Measurements from ENCODE around the gene BRS3.

BRS3 gene

GRCh38 chrX:136475236-136475635, 12.5 kb upstream of the BRS3 start:
- H4K91ac ChIP-seq (ENCODE audit: low read depth, low read length, poor library complexity): no peak overlapping the region

DNA sequence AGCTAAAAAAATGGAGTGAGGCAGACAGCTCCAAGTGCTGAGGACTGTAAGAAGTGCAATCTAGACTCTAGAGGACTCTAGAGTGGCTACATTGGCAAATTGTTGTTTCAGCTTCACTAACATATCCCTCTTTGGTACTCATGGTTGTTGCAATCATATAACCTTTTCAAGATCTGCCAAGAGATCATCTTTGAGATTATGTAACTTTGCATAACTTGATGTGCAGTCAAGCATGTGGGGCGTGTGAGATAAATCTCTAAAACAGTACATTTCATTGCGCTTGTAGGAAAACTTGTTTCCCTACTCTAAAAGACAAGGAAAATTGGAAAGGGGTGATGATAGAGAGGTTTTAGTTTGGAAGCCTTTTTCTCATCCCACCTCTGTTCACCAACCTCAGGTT, 11.2 kb upstream of the BRS3 start:
- Histone ChIP-seq H2AFZ (ENCODE audit: low read length) (no peak overlapping the region), H4K91ac (ENCODE audit: low read depth, low read length, poor library complexity) (no peak overlapping the region), H2BK5ac (ENCODE audit: low read length) (no peak overlapping the region), H2AK5ac (ENCODE audit: low read depth, low read length) (no peak overlapping the region), H2BK120ac (ENCODE audit: low read depth, low read length) (no peak overlapping the region), H3K4me3 (ENCODE audit: low read length in 2 of 2) (no peak overlapping the region), H4K8ac (ENCODE audit: low read depth, low read length) (no peak overlapping the region), H3K9ac (ENCODE audit: low read depth, low read length, poor library complexity) (no peak overlapping the region), H3K4me1 (ENCODE audit: control insufficient read depth in 2 of 2, insufficient read depth in 1 of 2, low read depth in 1 of 2, low read length in 2 of 2) (no peaks in the 10 kb centered on the region), H2BK15ac (ENCODE audit: low read length) (no peak overlapping the region), H3K27me3 (ENCODE audit: control insufficient read depth in 3 of 3, insufficient read depth in 3 of 3, low read depth in 1 of 3, low read length in 3 of 3) (peaks cover 0 to 12% (median 0%) of the 10 kb centered on the region in 3 experiments), H3K27ac (replicated peaks; ENCODE audit: low read length) (no peak overlapping the region), H3K14ac (ENCODE audit: low read length) (no peak overlapping the region), H2BK12ac (ENCODE audit: low read length) (no peak overlapping the region), H3K9me3 (replicated peaks in 1 of 2; ENCODE audit: control insufficient read depth in 2 of 2, insufficient read depth in 1 of 2, low read depth in 1 of 2, low read length in 2 of 2) (no peaks in the 10 kb centered on the region), H3K36me3 (replicated peaks in 1 of 2; ENCODE audit: control insufficient read depth in 2 of 2, insufficient read depth in 2 of 2, low read length in 2 of 2) (no peaks in the 10 kb centered on the region), H3K4me2 (ENCODE audit: insufficient read depth, low read length, poor library complexity, severe bottlenecking) (no peak overlapping the region), H3K4ac (ENCODE audit: low read length) (no peak overlapping the region), H3K79me1 (ENCODE audit: low read depth, low read length) (no peaks in the 10 kb centered on the region), H3K23ac (ENCODE audit: low read depth, low read length, poor library complexity) (no peak overlapping the region), H3K18ac (ENCODE audit: low read length) (no peak overlapping the region)
- no peak for DNase-seq (ENCODE audit: low spot score)
- no CpG with 5 or more reads among the region's 2 CpGs for WGBS, 2 donors (ENCODE audit: extremely low coverage in 2 of 2, insufficient read length in 2 of 2, insufficient replicate concordance in 1 of 2)

More at GRCh38 chrX:136475236-136475635, 12.5 kb upstream of the BRS3 start:
- Histone ChIP-seq H3K18ac (ENCODE audit: low read length) (no peak overlapping the region), H3K36me3 (replicated peaks in 1 of 2; ENCODE audit: control insufficient read depth in 2 of 2, insufficient read depth in 2 of 2, low read length in 2 of 2) (no peaks in the 10 kb centered on the region), H3K4me1 (ENCODE audit: control insufficient read depth in 2 of 2, insufficient read depth in 1 of 2, low read depth in 1 of 2, low read length in 2 of 2) (no peaks in the 10 kb centered on the region), H3K27ac (replicated peaks; ENCODE audit: low read length) (no peak overlapping the region), H3K14ac (ENCODE audit: low read length) (no peak overlapping the region), H3K27me3 (ENCODE audit: control insufficient read depth in 3 of 3, insufficient read depth in 3 of 3, low read depth in 1 of 3, low read length in 3 of 3) (peaks cover 0 to 20% (median 0%) of the 10 kb centered on the region in 3 experiments), H3K79me1 (ENCODE audit: low read depth, low read length) (no peaks in the 10 kb centered on the region), H3K4me3 (ENCODE audit: low read length in 2 of 2) (no peak overlapping the region), H2AK5ac (ENCODE audit: low read depth, low read length) (no peak overlapping the region), H3K23ac (ENCODE audit: low read depth, low read length, poor library complexity) (no peak overlapping the region), H2BK12ac (ENCODE audit: low read length) (no peak overlapping the region), H2BK120ac (ENCODE audit: low read depth, low read length) (no peak overlapping the region), H4K8ac (ENCODE audit: low read depth, low read length) (no peak overlapping the region), H2BK15ac (ENCODE audit: low read length) (no peak overlapping the region), H3K9ac (ENCODE audit: low read depth, low read length, poor library complexity) (no peak overlapping the region), H3K4ac (ENCODE audit: low read length) (no peak overlapping the region), H2AFZ (ENCODE audit: low read length) (no peak overlapping the region), H2BK5ac (ENCODE audit: low read length) (no peak overlapping the region), H3K4me2 (ENCODE audit: insufficient read depth, low read length, poor library complexity, severe bottlenecking) (no peak overlapping the region), H3K9me3 (replicated peaks in 1 of 2; ENCODE audit: control insufficient read depth in 2 of 2, insufficient read depth in 1 of 2, low read depth in 1 of 2, low read length in 2 of 2) (no peaks in the 10 kb centered on the region)
- no peak for DNase-seq (ENCODE audit: low spot score)
- WGBS, 2 donors (ENCODE audit: extremely low coverage in 2 of 2, insufficient read length in 2 of 2, insufficient replicate concordance in 1 of 2): no CpG with 5 or more reads among the region's 3 CpGs

GRCh38 chrX:136477026-136477425, 10.7 kb upstream of the BRS3 start:
- Histone ChIP-seq H3K9me3 (replicated peaks in 1 of 2; ENCODE audit: control insufficient read depth in 2 of 2, insufficient read depth in 1 of 2, low read depth in 1 of 2, low read length in 2 of 2) (no peaks in the 10 kb centered on the region), H3K4me1 (ENCODE audit: control insufficient read depth in 2 of 2, insufficient read depth in 1 of 2, low read depth in 1 of 2, low read length in 2 of 2) (no peaks in the 10 kb centered on the region), H2BK5ac (ENCODE audit: low read length) (no peak overlapping the region), H2AK5ac (ENCODE audit: low read depth, low read length) (no peak overlapping the region), H4K8ac (ENCODE audit: low read depth, low read length) (no peak overlapping the region), H3K4me3 (ENCODE audit: low read length in 2 of 2) (no peak overlapping the region), H3K14ac (ENCODE audit: low read length) (no peak overlapping the region), H3K27me3 (ENCODE audit: control insufficient read depth in 3 of 3, insufficient read depth in 3 of 3, low read depth in 1 of 3, low read length in 3 of 3) (peaks cover 0 to 8% (median 0%) of the 10 kb centered on the region in 3 experiments), H2AFZ (ENCODE audit: low read length) (no peak overlapping the region), H3K79me1 (ENCODE audit: low read depth, low read length) (no peaks in the 10 kb centered on the region), H4K91ac (ENCODE audit: low read depth, low read length, poor library complexity) (no peak overlapping the region), H3K9ac (ENCODE audit: low read depth, low read length, poor library complexity) (no peak overlapping the region), H3K4me2 (ENCODE audit: insufficient read depth, low read length, poor library complexity, severe bottlenecking) (no peak overlapping the region), H3K36me3 (replicated peaks in 1 of 2; ENCODE audit: control insufficient read depth in 2 of 2, insufficient read depth in 2 of 2, low read length in 2 of 2) (no peaks in the 10 kb centered on the region), H2BK15ac (ENCODE audit: low read length) (no peak overlapping the region), H2BK120ac (ENCODE audit: low read depth, low read length) (no peak overlapping the region), H3K18ac (ENCODE audit: low read length) (no peak overlapping the region), H3K27ac (replicated peaks; ENCODE audit: low read length) (no peak overlapping the region), H3K4ac (ENCODE audit: low read length) (no peak overlapping the region), H3K23ac (ENCODE audit: low read depth, low read length, poor library complexity) (no peak overlapping the region), H2BK12ac (ENCODE audit: low read length) (no peak overlapping the region)
- WGBS, 2 donors (ENCODE audit: extremely low coverage in 2 of 2, insufficient read length in 2 of 2, insufficient replicate concordance in 1 of 2): no CpG with 5 or more reads among the region's 2 CpGs
- no peak for DNase-seq (ENCODE audit: low spot score)

DNA sequence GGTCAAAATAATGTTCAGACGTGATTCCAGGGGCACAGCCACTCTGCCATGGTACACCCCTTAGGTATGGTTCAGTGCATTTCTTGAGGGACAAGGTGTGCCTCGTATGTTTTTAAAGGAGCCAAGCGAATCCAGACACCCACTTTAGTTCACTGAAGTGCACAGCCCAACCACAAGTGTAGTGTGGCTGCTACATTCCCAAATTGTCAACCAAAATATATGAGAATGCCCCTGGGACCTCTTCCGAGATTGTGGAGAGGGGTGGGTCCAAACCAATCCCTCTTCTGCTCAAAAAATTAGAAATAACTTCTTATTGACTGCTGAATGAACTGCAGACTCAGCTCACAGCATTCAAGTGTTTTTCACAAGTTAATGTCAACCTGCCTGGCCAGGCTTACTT, 7.4 kb upstream of the BRS3 start:
- no CpG with 5 or more reads among the region's 4 CpGs for WGBS, 2 donors (ENCODE audit: extremely low coverage in 2 of 2, insufficient read length in 2 of 2, insufficient replicate concordance in 1 of 2)
- H2AFZ ChIP-seq (ENCODE audit: low read length): no peak overlapping the region
- no peaks in the 10 kb centered on the region for H3K36me3 ChIP-seq (replicated peaks in 1 of 2; ENCODE audit: control insufficient read depth in 2 of 2, insufficient read depth in 2 of 2, low read length in 2 of 2)

More for the DNA sequence above, 7.4 kb upstream of the BRS3 start:
- Histone ChIP-seq H2BK12ac (ENCODE audit: low read length) (no peak overlapping the region), H3K4me2 (ENCODE audit: insufficient read depth, low read length, poor library complexity, severe bottlenecking) (no peak overlapping the region), H2BK5ac (ENCODE audit: low read length) (no peak overlapping the region), H3K14ac (ENCODE audit: low read length) (no peak overlapping the region), H2BK15ac (ENCODE audit: low read length) (no peak overlapping the region), H3K27ac (replicated peaks; ENCODE audit: low read length) (no peak overlapping the region), H3K79me1 (ENCODE audit: low read depth, low read length) (no peaks in the 10 kb centered on the region), H4K8ac (ENCODE audit: low read depth, low read length) (no peak overlapping the region), H3K9me3 (replicated peaks in 1 of 2; ENCODE audit: control insufficient read depth in 2 of 2, insufficient read depth in 1 of 2, low read depth in 1 of 2, low read length in 2 of 2) (no peaks in the 10 kb centered on the region), H3K4me3 (ENCODE audit: low read length in 2 of 2) (no peak overlapping the region), H2BK120ac (ENCODE audit: low read depth, low read length) (no peak overlapping the region), H3K4me1 (ENCODE audit: control insufficient read depth in 2 of 2, insufficient read depth in 1 of 2, low read depth in 1 of 2, low read length in 2 of 2) (no peaks in the 10 kb centered on the region), H2AK5ac (ENCODE audit: low read depth, low read length) (no peak overlapping the region), H3K4ac (ENCODE audit: low read length) (no peak overlapping the region), H3K18ac (ENCODE audit: low read length) (no peak overlapping the region), H3K27me3 (ENCODE audit: control insufficient read depth in 3 of 3, insufficient read depth in 3 of 3, low read depth in 1 of 3, low read length in 3 of 3) (peaks cover 0 to 2% (median 0%) of the 10 kb centered on the region in 3 experiments), H4K91ac (ENCODE audit: low read depth, low read length, poor library complexity) (no peak overlapping the region), H3K23ac (ENCODE audit: low read depth, low read length, poor library complexity) (no peak overlapping the region), H3K9ac (ENCODE audit: low read depth, low read length, poor library complexity) (no peak overlapping the region)
- DNase-seq (ENCODE audit: low spot score): no peak
